HEK293 (cell line): ENCODE data around the gene RXFP4.
A peak's percentile ranks its signal among the peaks of the same experiment; 100 is the strongest.

ENCODE experiments used
- BCL11B ChIP-seq: fragments of 450-650 bp; formaldehyde crosslinking; IDR thresholded peaks from 2 replicates; pipeline ENCODE4 v1.5.1; 2016; ENCODE audit warnings: low read depth, missing biosample characterization, missing genetic modification characterization
- IKZF3 ChIP-seq: fragments of 450-650 bp; IDR thresholded peaks from 2 replicates; pipeline ENCODE4 v1.5.0; 2018; ENCODE audit warnings: missing biosample characterization, mild to moderate bottlenecking, missing genetic modification characterization, moderate library complexity
- KLF10 ChIP-seq: fragments of 450-650 bp; IDR thresholded peaks from 2 replicates; pipeline ENCODE4 v1.5.1; 2018; ENCODE audit warnings: missing biosample characterization, mild to moderate bottlenecking, missing genetic modification characterization
- PRDM1 ChIP-seq: fragments of 450-650 bp; formaldehyde crosslinking; IDR thresholded peaks from 2 replicates; pipeline ENCODE4; 2016; ENCODE audit warnings: missing biosample characterization, missing genetic modification characterization
- TRIM28 ChIP-seq: IDR thresholded peaks from 2 replicates; pipeline ENCODE4 v1.6.1; 2011; ENCODE audit warnings: low read length, control low read depth, borderline replicate concordance
- YY2 ChIP-seq: fragments of 450-650 bp; formaldehyde crosslinking; IDR thresholded peaks from 2 replicates; pipeline ENCODE4 v1.5.1; 2016; ENCODE audit warnings: missing biosample characterization, missing genetic modification characterization
- ZBTB10 ChIP-seq: fragments of 450-650 bp; formaldehyde crosslinking; IDR thresholded peaks from 2 replicates; pipeline ENCODE4 v1.5.1; 2016; ENCODE audit warnings: missing biosample characterization, missing genetic modification characterization
- ZFP3 ChIP-seq: fragments of 450-650 bp; formaldehyde crosslinking; IDR thresholded peaks from 2 replicates; pipeline ENCODE4 v1.5.1; 2016; ENCODE audit warnings: low read depth, missing biosample characterization, missing genetic modification characterization
- ZFP69B ChIP-seq: fragments of 450-650 bp; formaldehyde crosslinking; IDR thresholded peaks from 2 replicates; pipeline ENCODE4 v1.5.1; 2016; ENCODE audit warnings: missing biosample characterization, missing genetic modification characterization
- ZNF10 ChIP-seq: fragments of 450-650 bp; formaldehyde crosslinking; IDR thresholded peaks from 2 replicates; pipeline ENCODE4 v1.5.1; 2017; ENCODE audit warnings: missing biosample characterization, missing genetic modification characterization
- ZNF169 ChIP-seq: fragments of 450-650 bp; formaldehyde crosslinking; IDR thresholded peaks from 2 replicates; pipeline ENCODE4 v1.5.1; 2016; ENCODE audit warnings: missing biosample characterization, missing genetic modification characterization
- ZNF211 ChIP-seq: fragments of 450-650 bp; formaldehyde crosslinking; IDR thresholded peaks from 2 replicates; pipeline ENCODE4 v1.5.1; 2016; ENCODE audit warnings: low read depth, missing biosample characterization, missing genetic modification characterization
- ZNF274 ChIP-seq, 2 experiments: fragments of 200-500 bp in 1 of 2; fragments of 450-650 bp in 1 of 2; sonication (Bioruptor generic) in 1 of 2; formaldehyde crosslinking in 1 of 2; IDR thresholded peaks; 2 replicates each; pipeline versions ENCODE4 v1.5.1 to v1.6.1; 2014 to 2016; ENCODE audit warnings: borderline replicate concordance in 1 of 2, inconsistent platforms in 1 of 2, low read length in 1 of 2, missing biosample characterization in 1 of 2, missing genetic modification characterization in 1 of 2
- ZNF280C ChIP-seq: fragments of 450-650 bp; formaldehyde crosslinking; IDR thresholded peaks from 2 replicates; pipeline ENCODE4 v1.5.1; 2016; ENCODE audit warnings: missing biosample characterization, missing genetic modification characterization
- ZNF292 ChIP-seq: fragments of 450-650 bp; formaldehyde crosslinking; IDR thresholded peaks from 2 replicates; pipeline ENCODE4 v1.5.1; 2016; ENCODE audit warnings: low read depth, missing biosample characterization, missing genetic modification characterization, borderline replicate concordance
- ZNF335 ChIP-seq: fragments of 450-650 bp; formaldehyde crosslinking; conservative IDR thresholded peaks from 2 replicates; pipeline ENCODE4 v1.5.1; 2016; ENCODE audit warnings: missing biosample characterization, missing genetic modification characterization
- ZNF350 ChIP-seq: fragments of 450-650 bp; formaldehyde crosslinking; IDR thresholded peaks from 2 replicates; pipeline ENCODE4 v1.5.0; 2017; ENCODE audit warnings: missing biosample characterization, mild to moderate bottlenecking, missing genetic modification characterization
- ZNF366 ChIP-seq: fragments of 450-650 bp; formaldehyde crosslinking; conservative IDR thresholded peaks from 2 replicates; pipeline ENCODE4 v1.5.1; 2016; ENCODE audit warnings: missing biosample characterization, missing genetic modification characterization
- ZNF391 ChIP-seq: fragments of 450-650 bp; formaldehyde crosslinking; IDR thresholded peaks from 2 replicates; pipeline ENCODE4 v1.5.1; 2016; ENCODE audit warnings: low read depth, missing biosample characterization, missing genetic modification characterization, borderline replicate concordance
- ZNF404 ChIP-seq: fragments of 450-650 bp; formaldehyde crosslinking; IDR thresholded peaks from 2 replicates; pipeline ENCODE4 v1.5.1; 2017; ENCODE audit warnings: missing biosample characterization, missing genetic modification characterization
- ZNF423 ChIP-seq: fragments of 450-650 bp; formaldehyde crosslinking; IDR thresholded peaks from 2 replicates; pipeline ENCODE4 v1.5.1; 2016; ENCODE audit warnings: missing biosample characterization, missing genetic modification characterization
- ZNF521 ChIP-seq: fragments of 450-650 bp; formaldehyde crosslinking; IDR thresholded peaks from 2 replicates; pipeline ENCODE4 v1.5.1; 2017; ENCODE audit warnings: missing biosample characterization, mild to moderate bottlenecking, missing genetic modification characterization
- ZNF639 ChIP-seq: fragments of 450-650 bp; formaldehyde crosslinking; IDR thresholded peaks from 2 replicates; pipeline ENCODE4 v1.5.1; 2016; ENCODE audit warnings: missing biosample characterization, missing genetic modification characterization
- ZNF658 ChIP-seq: fragments of 450-650 bp; formaldehyde crosslinking; IDR thresholded peaks from 2 replicates; pipeline ENCODE4; 2016; ENCODE audit warnings: missing biosample characterization, missing genetic modification characterization
- ZNF660 ChIP-seq: fragments of 450-650 bp; IDR thresholded peaks from 2 replicates; pipeline ENCODE4 v1.5.1; 2018; ENCODE audit warnings: missing biosample characterization, mild to moderate bottlenecking, missing genetic modification characterization
- ZNF704 ChIP-seq: fragments of 450-650 bp; formaldehyde crosslinking; IDR thresholded peaks from 2 replicates; pipeline ENCODE4 v1.5.1; 2016; ENCODE audit warnings: missing biosample characterization, missing genetic modification characterization
- ZNF776 ChIP-seq: fragments of 450-650 bp; formaldehyde crosslinking; IDR thresholded peaks from 2 replicates; pipeline ENCODE4 v1.5.0; 2017; ENCODE audit warnings: missing biosample characterization, missing genetic modification characterization, borderline replicate concordance
- ZNF792 ChIP-seq: fragments of 450-650 bp; formaldehyde crosslinking; IDR thresholded peaks from 2 replicates; pipeline ENCODE4 v1.5.1; 2016; ENCODE audit warnings: missing biosample characterization, missing genetic modification characterization
- ZNF843 ChIP-seq: fragments of 450-650 bp; formaldehyde crosslinking; IDR thresholded peaks from 2 replicates; pipeline ENCODE4 v1.5.1; 2016; ENCODE audit warnings: missing biosample characterization, missing genetic modification characterization
- TF ChIP-seq, protein P1 (sequence below): fragments of 450-650 bp; formaldehyde crosslinking; IDR thresholded peaks from 2 replicates; pipeline ENCODE4 v1.5.1; 2017; ENCODE audit warnings: missing biosample characterization, mild to moderate bottlenecking, missing genetic modification characterization, moderate library complexity
- TF ChIP-seq, protein P2 (sequence below): fragments of 450-650 bp; formaldehyde crosslinking; IDR thresholded peaks from 2 replicates; pipeline ENCODE4 v1.5.1; 2016; ENCODE audit warnings: missing biosample characterization, missing genetic modification characterization

Gene RXFP4

DNA sequence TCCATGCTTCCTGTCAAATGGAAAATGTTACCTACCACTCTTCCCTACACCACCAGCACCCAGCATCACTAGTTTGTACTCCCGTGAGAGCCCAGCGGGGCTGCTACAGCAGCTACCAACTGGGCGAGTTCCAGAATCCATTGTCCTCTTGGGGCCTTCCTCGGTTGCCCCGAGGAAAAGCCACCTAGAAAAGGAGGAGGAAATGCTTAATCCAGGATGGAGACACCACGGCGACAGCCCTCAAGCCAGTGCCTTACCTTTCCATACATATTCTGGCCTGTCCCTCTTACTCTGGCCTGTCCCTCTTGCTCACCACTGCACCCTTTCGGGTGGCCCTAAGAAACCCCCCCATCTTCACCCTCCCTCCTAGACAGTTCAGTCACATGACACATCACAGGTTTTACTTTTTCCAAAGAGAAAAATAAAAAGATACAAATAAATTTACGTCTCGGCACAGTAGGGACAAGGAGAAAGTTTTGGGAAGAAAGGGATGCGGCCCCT is 30.8 kb upstream of the RXFP4 start (continued):
- peak; percentile 61 for TF ChIP-seq ZNF335 (tag by site-specific recombination)
- 0 out of 2 replicates have a peak, but pooled peaks have one; percentile 20 for TF ChIP-seq ZNF366 (tag by site-specific recombination)
- no peak for TF ChIP-seq TRIM28
- TF ChIP-seq ZNF274 (IDR thresholded peaks at IDR 0.05; ENCODE audit: low read length): no peak
- no peak for TF ChIP-seq ZNF274 (tag by site-specific recombination; IDR thresholded peaks at IDR 0.05; ENCODE audit: borderline replicate concordance)
- TF ChIP-seq ZNF211: no peak
- peak; percentile 55; the same call in 1 of the 2 replicates for TF ChIP-seq ZNF423 (tag by site-specific recombination)
- TF ChIP-seq ZNF843: no peak
- TF ChIP-seq, protein P1, sequence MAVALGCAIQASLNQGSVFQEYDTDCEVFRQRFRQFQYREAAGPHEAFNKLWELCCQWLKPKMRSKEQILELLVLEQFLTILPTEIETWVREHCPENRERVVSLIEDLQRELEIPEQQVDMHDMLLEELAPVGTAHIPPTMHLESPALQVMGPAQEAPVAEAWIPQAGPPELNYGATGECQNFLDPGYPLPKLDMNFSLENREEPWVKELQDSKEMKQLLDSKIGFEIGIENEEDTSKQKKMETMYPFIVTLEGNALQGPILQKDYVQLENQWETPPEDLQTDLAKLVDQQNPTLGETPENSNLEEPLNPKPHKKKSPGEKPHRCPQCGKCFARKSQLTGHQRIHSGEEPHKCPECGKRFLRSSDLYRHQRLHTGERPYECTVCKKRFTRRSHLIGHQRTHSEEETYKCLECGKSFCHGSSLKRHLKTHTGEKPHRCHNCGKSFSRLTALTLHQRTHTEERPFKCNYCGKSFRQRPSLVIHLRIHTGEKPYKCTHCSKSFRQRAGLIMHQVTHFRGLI (tag by site-specific recombination): 0 out of 2 replicates have a peak, but pooled peaks have one; percentile 32
- no peak for TF ChIP-seq BCL11B (tag by site-specific recombination)
- TF ChIP-seq ZNF391 (tag by site-specific recombination): no peak
- TF ChIP-seq ZNF639 (tag by site-specific recombination): no peak
- TF ChIP-seq ZNF10 (tag by site-specific recombination): no peak
- TF ChIP-seq ZNF292 (tag by site-specific recombination): no peak
- TF ChIP-seq ZBTB10 (tag by site-specific recombination): no peak
- no peak for TF ChIP-seq ZFP3 (tag by site-specific recombination)
- TF ChIP-seq ZNF280C: no peak
- no peak for TF ChIP-seq ZNF521 (tag by site-specific recombination)
- no peak for TF ChIP-seq ZNF658 (tag by site-specific recombination)
- 0 out of 2 replicates have a peak, but pooled peaks have one; percentile 23 for TF ChIP-seq IKZF3 (tag by site-specific recombination)
- TF ChIP-seq, protein P2, sequence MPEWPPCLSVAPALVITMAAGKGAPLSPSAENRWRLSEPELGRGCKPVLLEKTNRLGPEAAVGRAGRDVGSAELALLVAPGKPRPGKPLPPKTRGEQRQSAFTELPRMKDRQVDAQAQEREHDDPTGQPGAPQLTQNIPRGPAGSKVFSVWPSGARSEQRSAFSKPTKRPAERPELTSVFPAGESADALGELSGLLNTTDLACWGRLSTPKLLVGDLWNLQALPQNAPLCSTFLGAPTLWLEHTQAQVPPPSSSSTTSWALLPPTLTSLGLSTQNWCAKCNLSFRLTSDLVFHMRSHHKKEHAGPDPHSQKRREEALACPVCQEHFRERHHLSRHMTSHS (tag by site-specific recombination): no peak
- no peak for TF ChIP-seq KLF10 (tag by site-specific recombination)
- TF ChIP-seq ZNF350 (tag by site-specific recombination): no peak
- no peak for TF ChIP-seq ZNF404 (tag by site-specific recombination)
- no peak for TF ChIP-seq ZFP69B (tag by site-specific recombination)
- TF ChIP-seq PRDM1 (tag by site-specific recombination): 0 out of 2 replicates have a peak, but pooled peaks have one; percentile 20
- TF ChIP-seq YY2 (tag by site-specific recombination): no peak
- no peak for TF ChIP-seq ZNF169
- no peak for TF ChIP-seq ZNF704
- TF ChIP-seq ZNF660 (tag by site-specific recombination): peak; percentile 23; the same call in 1 of the 2 replicates
- TF ChIP-seq ZNF792 (tag by site-specific recombination): no peak
- no peak for TF ChIP-seq ZNF776 (tag by site-specific recombination)
